ENCODE measurements around the gene TDP1. TPM values are rescaled to one million over a fixed set of nuclear protein-coding genes. Genes with fewer than 3 reads are reported as not detected.
"Not testable (repeated sequence)": the region's sequence is repeated elsewhere in the genome, so short reads cannot be mapped to it uniquely, and the experiment has no call there.

TDP1 gene
- total and polyA plus RNA-seq, 4 experiments from 2014 or later = 40.9 to 58.9 (median 48.1) TPM

- Mint-ChIP-seq H3K4me3 (no peak overlapping the region), H3K4me1 (no peaks in the 10 kb centered on the region), H3K9me3 (no peaks in the 10 kb centered on the region), H3K36me3 (no peaks in the 10 kb centered on the region), H3K27me3 (peaks cover 18 to 33% of the 10 kb centered on the region in 2 donors), H3K27ac (no peak overlapping the region)
- no peaks in the 10 kb centered on the region for H3K9me3 ChIP-seq (ENCODE audit: control insufficient read depth in 1 of 2, low read length in 2 of 2)
- DNase-seq = no peak
- H3K4me1 ChIP-seq (ENCODE audit: insufficient read depth, low read length) = no peaks in the 10 kb centered on the region
- no peaks in the 10 kb centered on the region for H3K36me3 ChIP-seq (ENCODE audit: insufficient read depth, low read length)
- no peak overlapping the region for H3K4me3 ChIP-seq (ENCODE audit: low read length in 2 of 2)
- intact Hi-C loops (cut with micrococcal nuclease) = no loop called here
- POLR2A ChIA-PET (ENCODE audit: partially characterized antibody) = no interaction called here
- no peak overlapping the region for H3K27ac ChIP-seq (ENCODE audit: low read depth, low read length)
- CTCF ChIA-PET (ENCODE audit: partially characterized antibody) = no interaction called here
- H3K27me3 ChIP-seq (ENCODE audit: insufficient read depth, low read length) = peaks cover 3% of the 10 kb centered on the region
These were observed 116.6 kb downstream of the TDP1 start for GRCh38 chr14:90072350-90072749.

- H3K27ac Mint-ChIP-seq = no peak overlapping the region
- no peak for DNase-seq
- no peak overlapping the region for H3K4me3 ChIP-seq (ENCODE audit: low read length in 2 of 2)
- H3K9me3 ChIP-seq (ENCODE audit: control insufficient read depth in 1 of 2, low read length in 2 of 2) = no peaks in the 10 kb centered on the region
- H3K27ac ChIP-seq (ENCODE audit: low read depth, low read length) = no peak overlapping the region
- no peaks in the 10 kb centered on the region for H3K4me1 Mint-ChIP-seq
- no peak overlapping the region for H3K4me3 Mint-ChIP-seq
- POLR2A ChIA-PET (ENCODE audit: partially characterized antibody) = no interaction called here
- H3K4me1 ChIP-seq (ENCODE audit: insufficient read depth, low read length) = no peaks in the 10 kb centered on the region
- CTCF ChIA-PET (ENCODE audit: partially characterized antibody) = no interaction called here
- peaks cover 19 to 35% of the 10 kb centered on the region in 2 donors for H3K27me3 Mint-ChIP-seq
- H3K27me3 ChIP-seq (ENCODE audit: insufficient read depth, low read length) = peaks cover 3% of the 10 kb centered on the region
- H3K9me3 Mint-ChIP-seq = peaks cover 0 to 2% (median 0%) of the 10 kb centered on the region in 8 donors
- no peaks in the 10 kb centered on the region for H3K36me3 ChIP-seq (ENCODE audit: insufficient read depth, low read length)
- intact Hi-C loops (cut with micrococcal nuclease) = no loop called here
- H3K36me3 Mint-ChIP-seq = no peaks in the 10 kb centered on the region
These were observed 123.8 kb downstream of the TDP1 start for GRCh38 chr14:90079576-90079975.

GRCh38 chr14:90087433-90087832 is 131.7 kb downstream of the TDP1 start:
- DNase-seq = no peak
- intact Hi-C loops (cut with micrococcal nuclease) = no loop called here
- H3K4me1 ChIP-seq (ENCODE audit: insufficient read depth, low read length) = no peaks in the 10 kb centered on the region
- Mint-ChIP-seq H3K27ac (no peak overlapping the region), H3K9me3 (peaks cover 0 to 2% (median 0%) of the 10 kb centered on the region in 8 donors), H3K4me3 (no peak overlapping the region), H3K36me3 (no peaks in the 10 kb centered on the region), H3K27me3 (peaks cover 10 to 23% of the 10 kb centered on the region in 2 donors), H3K4me1 (no peaks in the 10 kb centered on the region)
- H3K27me3 ChIP-seq (ENCODE audit: insufficient read depth, low read length) = no peaks in the 10 kb centered on the region
- no peaks in the 10 kb centered on the region for H3K36me3 ChIP-seq (ENCODE audit: insufficient read depth, low read length)
- ChIA-PET POLR2A (ENCODE audit: partially characterized antibody) (no interaction called here), CTCF (ENCODE audit: partially characterized antibody) (no interaction called here)
- H3K27ac ChIP-seq (ENCODE audit: low read depth, low read length) = no peak overlapping the region
- no peak overlapping the region for H3K4me3 ChIP-seq (ENCODE audit: low read length in 2 of 2)
- no peaks in the 10 kb centered on the region for H3K9me3 ChIP-seq (ENCODE audit: control insufficient read depth in 1 of 2, low read length in 2 of 2)

DNA sequence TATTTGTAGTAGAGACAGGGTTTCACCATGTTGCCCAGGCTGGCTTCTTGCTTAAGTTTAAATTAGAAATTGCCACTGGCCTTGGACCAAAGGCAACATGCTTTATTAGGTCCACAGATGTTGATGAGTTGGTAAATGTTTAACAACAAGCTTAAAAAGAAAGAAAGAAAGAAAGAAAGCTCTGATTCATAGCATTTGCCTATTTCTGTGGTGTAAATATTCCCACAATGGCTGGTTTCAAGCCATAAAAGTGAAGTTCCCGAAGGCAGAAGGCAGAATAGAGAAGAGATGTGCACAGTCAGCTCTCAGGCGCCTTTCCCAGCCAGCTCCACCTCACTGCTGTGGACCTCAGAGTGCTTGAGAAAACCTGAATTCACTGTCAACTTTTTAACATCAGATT is 132.4 kb downstream of the TDP1 start:
- Histone ChIP-seq H3K9me3 (ENCODE audit: control insufficient read depth in 1 of 2, low read length in 2 of 2) (no peaks in the 10 kb centered on the region), H3K36me3 (ENCODE audit: insufficient read depth, low read length) (no peaks in the 10 kb centered on the region), H3K4me3 (ENCODE audit: low read length in 2 of 2) (no peak overlapping the region), H3K4me1 (ENCODE audit: insufficient read depth, low read length) (no peaks in the 10 kb centered on the region), H3K27me3 (ENCODE audit: insufficient read depth, low read length) (no peaks in the 10 kb centered on the region), H3K27ac (ENCODE audit: low read depth, low read length) (no peak overlapping the region)
- DNase-seq = no peak
- Mint-ChIP-seq H3K9me3 (peaks cover 0 to 2% (median 0%) of the 10 kb centered on the region in 8 donors), H3K27ac (no peak overlapping the region), H3K27me3 (peaks cover 11 to 26% of the 10 kb centered on the region in 2 donors), H3K4me3 (no peak overlapping the region), H3K4me1 (no peaks in the 10 kb centered on the region), H3K36me3 (no peaks in the 10 kb centered on the region)
- ChIA-PET POLR2A (ENCODE audit: partially characterized antibody) (no interaction called here), CTCF (ENCODE audit: partially characterized antibody) (no interaction called here)
- intact Hi-C loops (cut with micrococcal nuclease) = no loop called here

GRCh38 chr14:90089486-90089885 is 133.8 kb downstream of the TDP1 start:
- POLR2A ChIA-PET (ENCODE audit: partially characterized antibody); H3K36me3 Mint-ChIP-seq; H3K4me1 Mint-ChIP-seq; H3K27ac Mint-ChIP-seq; H3K27ac ChIP-seq (ENCODE audit: low read depth, low read length); H3K36me3 ChIP-seq (ENCODE audit: insufficient read depth, low read length); H3K9me3 Mint-ChIP-seq; DNase-seq; H3K27me3 ChIP-seq (ENCODE audit: insufficient read depth, low read length); intact Hi-C loops (cut with micrococcal nuclease); H3K4me1 ChIP-seq (ENCODE audit: insufficient read depth, low read length); H3K4me3 ChIP-seq (ENCODE audit: low read length in 2 of 2); H3K9me3 ChIP-seq (ENCODE audit: control insufficient read depth in 1 of 2, low read length in 2 of 2); CTCF ChIA-PET (ENCODE audit: partially characterized antibody); H3K4me3 Mint-ChIP-seq: not testable (repeated sequence)
- H3K27me3 Mint-ChIP-seq = peaks cover 11 to 33% of the 10 kb centered on the region in 2 donors

DNA sequence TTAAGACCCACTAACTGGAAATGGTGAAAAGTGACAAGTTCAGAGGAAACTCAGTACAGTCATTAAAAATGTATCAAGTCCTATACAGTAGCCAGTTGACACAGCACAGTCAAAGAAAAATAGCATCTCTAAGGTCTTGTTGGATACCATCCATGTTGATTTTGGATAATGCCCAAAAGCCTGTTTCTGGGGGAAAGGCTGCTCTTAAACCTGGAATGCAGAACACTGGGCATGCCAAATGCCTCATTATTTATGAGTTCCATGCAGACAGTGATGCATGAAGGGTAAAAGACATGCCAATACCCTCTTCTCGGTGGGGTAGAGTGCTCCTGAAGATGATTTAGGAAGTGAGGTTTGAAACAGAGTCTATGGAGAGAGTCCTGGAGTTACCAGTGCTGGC is 135.7 kb downstream of the TDP1 start:
- no peaks in the 10 kb centered on the region for H3K36me3 ChIP-seq (ENCODE audit: insufficient read depth, low read length)
- DNase-seq = no peak
- no peak overlapping the region for H3K27ac Mint-ChIP-seq
- no peaks in the 10 kb centered on the region for H3K4me1 ChIP-seq (ENCODE audit: insufficient read depth, low read length)
- no peaks in the 10 kb centered on the region for H3K4me1 Mint-ChIP-seq
- ChIA-PET POLR2A (ENCODE audit: partially characterized antibody) (no interaction called here), CTCF (ENCODE audit: partially characterized antibody) (no interaction called here)
- H3K27ac ChIP-seq (ENCODE audit: low read depth, low read length) = no peak overlapping the region
- no peaks in the 10 kb centered on the region for H3K9me3 ChIP-seq (ENCODE audit: control insufficient read depth in 1 of 2, low read length in 2 of 2)
- H3K4me3 Mint-ChIP-seq = no peak overlapping the region
- intact Hi-C loops (cut with micrococcal nuclease) = no loop called here
- H3K4me3 ChIP-seq (ENCODE audit: low read length in 2 of 2) = no peak overlapping the region
- H3K27me3 ChIP-seq (ENCODE audit: insufficient read depth, low read length) = no peaks in the 10 kb centered on the region
- H3K27me3 Mint-ChIP-seq = peaks cover 9 to 35% of the 10 kb centered on the region in 2 donors
- H3K9me3 Mint-ChIP-seq = peaks cover 0 to 2% (median 0%) of the 10 kb centered on the region in 8 donors
- no peaks in the 10 kb centered on the region for H3K36me3 Mint-ChIP-seq

DNA sequence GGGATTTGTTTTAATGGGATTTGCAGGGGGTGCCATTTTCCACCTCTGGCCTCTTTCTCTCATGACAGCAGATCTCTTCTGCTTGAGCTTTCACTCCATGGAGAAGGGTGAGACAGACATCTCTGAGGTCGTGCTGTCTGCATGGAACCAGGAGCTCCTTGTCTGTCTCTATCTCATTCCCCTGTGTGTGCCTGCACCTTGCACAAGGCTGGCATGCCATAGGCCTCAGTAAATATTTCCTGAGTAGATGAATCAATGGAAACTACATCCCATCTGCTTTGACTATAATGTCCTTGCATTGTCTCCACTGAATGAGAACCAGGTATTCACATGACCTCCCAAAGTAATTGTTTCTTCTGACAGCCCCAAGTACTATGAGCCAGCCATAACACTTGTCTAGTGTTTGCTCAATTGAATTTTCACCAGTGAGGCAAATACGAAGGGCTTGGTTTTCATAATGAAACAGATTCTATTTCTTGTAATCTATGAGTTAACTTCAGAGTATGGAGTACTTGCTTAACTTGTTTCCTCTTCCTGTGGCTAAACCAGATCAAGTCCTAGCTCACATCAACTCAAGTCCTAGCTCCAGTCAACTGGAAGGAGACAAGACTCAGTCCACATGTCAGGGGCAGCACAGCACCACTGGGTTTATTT is 138.3 kb downstream of the TDP1 start:
- CTCF ChIA-PET (ENCODE audit: partially characterized antibody) = no interaction called here

More for the DNA sequence above, 138.3 kb downstream of the TDP1 start:
- Histone ChIP-seq H3K4me1 (ENCODE audit: insufficient read depth, low read length) (no peaks in the 10 kb centered on the region), H3K36me3 (ENCODE audit: insufficient read depth, low read length) (no peaks in the 10 kb centered on the region), H3K27ac (ENCODE audit: low read depth, low read length) (no peak overlapping the region), H3K9me3 (ENCODE audit: control insufficient read depth in 1 of 2, low read length in 2 of 2) (no peaks in the 10 kb centered on the region), H3K4me3 (ENCODE audit: low read length in 2 of 2) (no peak overlapping the region), H3K27me3 (ENCODE audit: insufficient read depth, low read length) (no peaks in the 10 kb centered on the region)
- Mint-ChIP-seq H3K9me3 (peaks cover 0 to 1% (median 0%) of the 10 kb centered on the region in 8 donors), H3K4me1 (no peaks in the 10 kb centered on the region), H3K27ac (no peak overlapping the region), H3K36me3 (no peaks in the 10 kb centered on the region), H3K4me3 (no peak overlapping the region), H3K27me3 (peaks cover 5 to 31% of the 10 kb centered on the region in 2 donors)
- DNase-seq = no peak
- POLR2A ChIA-PET (ENCODE audit: partially characterized antibody) = no interaction called here
- intact Hi-C loops (cut with micrococcal nuclease) = no loop called here
